VCaP (cell line): Measurements from ENCODE around the gene ARHGAP24.

Source experiments
- H3K27ac ChIP-seq: fragments of 450-650 bp; 2 replicates; pipeline ENCODE4 v1.5.1; 2017
- CTCF ChIP-seq: fragments of 450-650 bp; conservative IDR thresholded peaks from 2 replicates; pipeline ENCODE4 v1.5.1; 2017; ENCODE audit warnings: mild to moderate bottlenecking, moderate library complexity

The ARHGAP24 gene

GRCh38 chr4:85486425-85487086 lies 11.6 kb downstream of the ARHGAP24 start:
- TF ChIP-seq CTCF = no peak
- H3K27ac ChIP-seq = no peak overlapping the region

GRCh38 chr4:85488416-85488815 lies 13.5 kb downstream of the ARHGAP24 start:
- no peak for TF ChIP-seq CTCF
- H3K27ac ChIP-seq = peak overlapping the region; percentile 55; the same call in 1 of the 2 replicates

GRCh38 chr4:85489273-85489981 lies 14.5 kb downstream of the ARHGAP24 start:
- H3K27ac ChIP-seq = peak overlapping the region; percentile 55
- TF ChIP-seq CTCF = no peak

- H3K27ac ChIP-seq = no peak overlapping the region
- no peak for TF ChIP-seq CTCF
Observed at GRCh38 chr4:85491527-85491926, 16.6 kb downstream of the ARHGAP24 start.

- no peak for TF ChIP-seq CTCF
- no peak overlapping the region for H3K27ac ChIP-seq
Observed at GRCh38 chr4:85492336-85492735, 17.4 kb downstream of the ARHGAP24 start.

- H3K27ac ChIP-seq = no peak overlapping the region
- no peak for TF ChIP-seq CTCF
Observed at GRCh38 chr4:85495621-85496020, 20.7 kb downstream of the ARHGAP24 start.

GRCh38 chr4:85496126-85496849 lies 21.3 kb downstream of the ARHGAP24 start:
- no peak for TF ChIP-seq CTCF
- H3K27ac ChIP-seq = no peak overlapping the region
